Activated T-helper 9 cell treated with anti-CD3 and anti-CD28 coated beads, Interleukin-2, amount 50 U/mL, for 16 hours (primary cell): ENCODE measurements around the gene VAMP7.
"Not testable (repeated sequence)": the region's sequence is repeated elsewhere in the genome, so short reads cannot be mapped to it uniquely, and the experiment has no call there.

ENCODE experiments used
- DNase-seq: peaks from one replicate; pipeline ENCODE4 v3.0.0-alpha.2; 2020; ENCODE audit warnings: low read depth

VAMP7 gene, protein sequence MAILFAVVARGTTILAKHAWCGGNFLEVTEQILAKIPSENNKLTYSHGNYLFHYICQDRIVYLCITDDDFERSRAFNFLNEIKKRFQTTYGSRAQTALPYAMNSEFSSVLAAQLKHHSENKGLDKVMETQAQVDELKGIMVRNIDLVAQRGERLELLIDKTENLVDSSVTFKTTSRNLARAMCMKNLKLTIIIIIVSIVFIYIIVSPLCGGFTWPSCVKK

DNA sequence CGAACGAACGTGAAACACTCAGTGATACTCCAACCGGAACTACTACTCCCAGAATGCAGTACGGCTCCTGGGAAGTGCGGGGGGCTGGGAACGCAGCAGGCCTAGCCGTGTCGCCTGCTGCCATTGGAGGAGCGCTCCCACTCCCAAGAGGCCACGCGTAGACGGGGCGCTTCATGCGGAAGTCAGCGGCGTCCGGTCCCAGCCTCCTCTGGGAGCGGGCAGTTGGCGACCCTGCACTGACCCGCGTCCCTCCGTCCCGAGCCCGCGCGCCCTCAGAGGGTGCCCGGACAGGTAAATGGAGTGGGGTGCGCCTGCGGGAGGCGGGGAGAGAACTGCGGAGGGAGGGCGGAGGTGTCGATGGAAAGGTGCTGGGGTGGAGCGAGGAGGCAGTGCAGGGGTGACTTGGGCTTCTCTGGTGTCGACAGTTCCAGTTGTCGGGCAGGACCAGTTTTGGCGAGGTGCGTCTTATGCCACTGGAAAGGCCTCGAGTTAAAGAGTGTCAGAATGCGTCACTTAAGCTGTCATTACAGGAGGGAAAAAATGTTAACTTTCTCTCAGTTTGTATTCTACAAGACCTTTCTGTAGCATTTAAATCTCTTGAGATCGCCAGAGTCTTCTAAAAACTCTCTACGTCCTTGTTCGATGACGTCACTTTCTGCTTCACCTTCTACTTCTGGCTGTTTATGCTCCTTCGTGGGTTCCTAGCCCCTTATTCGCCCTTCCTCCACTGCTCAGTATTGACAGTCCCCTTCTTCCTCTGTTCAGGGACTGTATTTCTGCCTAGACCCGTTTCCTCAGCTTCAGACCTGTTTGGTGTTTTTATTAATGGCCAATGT is at the start of gene VAMP7:
VAMP7 (plus strand) TSS at position 188 of the 836 bp plus-strand sequence. CDS start 8,122 bp downstream, outside the sequence.
- peak; percentile 68 for DNase-seq

DNA sequence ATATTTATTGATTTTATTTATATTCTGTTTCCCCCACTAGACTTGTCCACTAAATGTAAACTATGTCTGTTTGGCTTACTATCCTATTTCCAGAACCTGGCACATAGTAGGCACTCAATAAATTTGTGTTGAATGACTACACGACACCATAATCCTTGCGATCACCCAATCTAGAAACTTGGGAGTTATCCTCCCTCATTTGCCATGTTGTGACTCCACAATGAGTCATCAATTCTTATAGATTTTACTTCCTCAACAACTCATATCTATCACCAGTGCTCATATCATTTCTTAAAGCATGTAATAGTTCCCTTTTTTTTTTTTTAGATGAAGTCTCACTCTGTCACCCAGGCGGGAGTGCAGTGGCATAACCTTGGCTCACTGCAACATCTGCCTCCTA is 39.9 kb upstream of the VAMP7 start:
- DNase-seq = no peak

DNA sequence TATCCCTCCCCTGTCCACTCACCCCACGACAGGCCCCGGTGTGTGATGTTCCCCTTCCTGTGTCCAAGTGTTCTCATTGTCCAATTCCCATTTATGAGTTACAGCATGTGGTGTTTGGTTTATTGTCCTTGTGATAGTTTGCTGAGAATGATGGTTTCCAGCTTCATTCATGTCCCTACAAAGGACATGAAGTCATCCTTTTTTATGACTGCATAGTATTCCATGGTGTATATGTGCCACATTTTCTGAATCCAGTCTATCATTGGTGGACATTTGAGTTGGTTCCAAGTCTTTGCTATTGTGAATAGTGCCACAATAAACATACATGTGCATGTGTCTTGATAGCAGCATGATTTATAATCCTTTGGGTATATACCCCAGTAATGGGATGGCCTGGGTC is 29.4 kb upstream of the VAMP7 start:
- DNase-seq = not testable (repeated sequence)

DNA sequence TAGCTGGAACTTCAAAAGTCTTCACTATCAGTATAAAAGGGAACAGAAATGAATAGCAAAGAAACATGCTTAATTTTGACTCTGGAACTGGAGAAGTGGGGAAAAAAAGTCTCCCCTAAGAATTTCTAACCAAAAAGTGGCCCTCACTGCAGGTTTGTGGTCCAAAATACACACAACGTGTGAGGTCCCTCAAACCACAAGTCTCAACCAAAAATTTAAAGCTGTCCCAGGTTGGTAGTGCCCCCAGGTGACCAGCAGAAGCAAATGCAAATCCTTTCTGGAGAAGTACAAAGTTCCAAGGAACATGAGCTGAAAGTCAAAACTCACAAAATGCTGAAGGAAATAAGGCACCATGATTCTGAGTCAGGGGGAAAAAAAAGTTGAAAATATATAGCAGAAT is 23.6 kb upstream of the VAMP7 start:
- DNase-seq = no peak

DNA sequence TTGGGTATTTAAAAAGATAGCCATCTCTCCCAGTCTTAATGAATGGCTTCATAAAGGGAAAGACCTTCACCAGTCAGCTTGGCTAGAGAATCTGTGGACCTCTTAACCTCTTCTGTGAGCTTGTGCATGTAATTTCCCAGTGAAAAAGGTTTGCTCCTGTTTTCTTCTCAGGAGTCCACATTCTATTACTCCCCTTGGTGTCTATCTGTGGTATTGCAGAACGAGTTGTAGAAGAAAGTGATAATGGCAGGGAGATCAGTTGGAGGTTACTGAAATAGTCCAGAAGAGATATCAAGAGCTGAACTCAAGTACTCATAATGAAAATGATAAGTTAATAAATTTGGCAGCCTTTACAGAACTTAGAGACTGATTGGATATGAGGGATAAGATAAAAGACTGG is 16.5 kb upstream of the VAMP7 start:
- no peak for DNase-seq

DNA sequence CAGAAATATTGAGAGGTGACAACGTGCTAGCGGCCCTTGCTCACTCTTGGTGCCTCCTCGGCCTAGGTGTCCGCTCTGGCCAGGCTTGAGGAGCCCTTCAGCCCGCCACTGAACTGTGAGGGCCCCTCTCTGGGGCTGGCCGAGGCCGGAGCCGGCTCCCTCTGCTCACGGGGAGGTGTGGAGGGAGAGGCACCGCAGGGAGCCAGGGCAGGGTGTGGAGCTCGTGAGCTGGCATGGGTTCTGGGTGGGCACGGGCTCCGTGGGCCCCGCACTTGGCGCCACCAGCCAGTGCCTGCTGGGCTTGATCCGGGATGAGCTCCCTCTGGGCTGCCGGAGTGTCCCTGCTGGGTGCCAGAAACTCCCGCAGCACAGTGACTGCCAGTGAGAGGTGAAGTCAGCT is 16.0 kb upstream of the VAMP7 start:
- DNase-seq = no peak

DNA sequence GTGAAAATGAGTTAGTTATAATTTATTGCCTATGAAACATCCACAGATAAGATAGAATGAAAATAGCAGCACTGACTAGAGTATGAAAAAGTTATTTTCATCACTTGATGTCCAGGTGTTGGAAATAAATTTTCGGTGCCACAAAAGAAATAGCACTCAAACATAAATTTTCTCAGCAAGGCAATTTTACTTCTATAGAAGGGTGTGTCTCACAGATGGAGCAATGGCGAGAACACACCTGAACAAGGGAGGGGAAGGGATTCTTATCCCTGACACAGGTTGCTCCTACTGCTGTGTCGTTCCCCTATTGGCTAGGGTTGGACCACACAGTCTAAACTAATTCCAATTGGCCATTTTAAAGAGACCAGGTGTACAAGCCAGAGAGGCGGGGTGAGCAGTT is 13.3 kb upstream of the VAMP7 start:
- DNase-seq = no peak

DNA sequence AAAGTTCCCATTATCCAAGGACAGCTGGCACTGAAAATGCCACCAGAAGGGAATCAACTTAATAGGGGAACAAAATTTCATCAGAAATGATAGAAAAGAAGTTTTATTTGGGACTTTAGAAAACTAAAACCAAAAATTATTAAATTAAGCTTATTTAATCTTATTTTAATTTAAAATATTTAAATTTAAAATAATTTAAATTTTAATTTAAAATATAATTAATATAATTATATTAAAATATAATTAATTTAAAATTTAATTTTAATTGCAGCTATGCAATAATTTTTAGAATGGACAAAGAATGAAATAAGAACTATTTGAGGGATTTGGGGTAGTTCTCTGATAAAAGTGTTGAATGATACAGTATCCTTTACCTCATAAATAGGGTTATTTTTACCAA is 10.2 kb upstream of the VAMP7 start:
- DNase-seq = no peak

DNA sequence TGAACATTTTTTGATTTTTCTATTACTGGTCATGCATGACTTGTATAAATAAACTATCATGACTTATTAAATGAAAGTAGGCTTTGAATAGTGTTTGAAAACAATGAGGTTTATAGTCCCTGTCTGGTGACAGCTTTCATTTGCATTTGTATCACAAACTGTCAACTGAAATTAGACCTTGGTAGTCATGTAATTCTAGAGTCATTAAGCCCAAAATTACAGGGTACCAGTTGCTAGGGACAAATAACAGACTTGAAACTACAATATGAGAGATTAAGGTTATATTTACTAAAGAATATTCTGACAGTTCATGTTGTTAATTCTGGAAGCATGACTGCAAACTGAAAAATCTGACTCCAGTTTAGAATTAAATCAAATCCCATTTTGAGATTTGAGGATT is 9.2 kb upstream of the VAMP7 start:
- no peak for DNase-seq

DNA sequence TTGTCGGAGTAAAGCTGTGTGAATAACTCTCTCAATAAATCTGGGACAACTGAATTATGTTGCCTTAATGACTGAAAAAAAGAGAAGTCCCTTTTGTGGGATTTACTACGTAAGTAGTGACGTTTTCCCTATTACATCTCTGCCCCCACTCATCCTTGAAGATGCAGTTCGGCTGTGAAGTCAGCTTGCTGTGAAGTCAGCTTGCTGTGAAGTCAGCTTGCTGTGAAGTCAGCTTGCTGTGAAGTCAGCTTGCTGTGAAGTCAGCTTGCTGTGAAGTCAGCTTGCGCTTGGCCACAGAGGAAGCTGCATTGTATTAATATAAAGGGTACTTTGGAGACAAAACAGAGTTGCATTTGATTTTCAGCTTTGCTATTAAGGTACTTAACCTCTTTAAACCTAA is 8.0 kb upstream of the VAMP7 start:
- DNase-seq = no peak

DNA sequence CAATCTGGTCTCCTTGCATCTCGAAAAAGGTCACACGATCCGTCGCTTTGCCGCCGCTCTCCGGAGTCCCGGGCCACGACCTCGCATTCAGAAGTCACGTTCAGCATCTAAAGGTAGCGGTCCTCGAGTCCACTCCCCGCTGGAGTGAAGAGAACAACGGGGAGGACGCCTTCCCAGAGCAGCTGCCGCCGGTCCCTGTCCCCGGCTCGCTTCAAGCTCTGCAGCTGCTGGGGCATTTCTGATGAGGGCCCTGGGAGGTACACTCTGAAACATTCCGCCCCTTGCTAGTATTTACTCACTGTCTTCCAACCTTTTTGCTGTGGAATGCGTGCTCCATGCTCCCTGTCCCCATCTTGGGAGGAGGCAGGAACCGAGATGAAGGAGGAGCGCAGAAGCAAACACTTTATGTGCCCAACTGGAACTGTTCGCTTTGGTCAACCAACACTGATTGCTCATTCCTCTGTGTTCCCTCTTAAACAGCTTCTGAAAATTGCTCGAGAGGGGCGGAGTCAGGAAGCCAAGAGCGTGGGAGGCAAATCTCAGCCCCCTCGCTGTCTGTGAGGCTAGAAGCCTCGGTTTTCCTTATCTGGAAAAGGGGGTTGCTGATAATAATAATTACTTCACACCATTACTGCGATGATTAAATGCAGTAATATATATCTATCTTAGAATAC is 6.4 kb upstream of the VAMP7 start:
- no peak for DNase-seq

DNA sequence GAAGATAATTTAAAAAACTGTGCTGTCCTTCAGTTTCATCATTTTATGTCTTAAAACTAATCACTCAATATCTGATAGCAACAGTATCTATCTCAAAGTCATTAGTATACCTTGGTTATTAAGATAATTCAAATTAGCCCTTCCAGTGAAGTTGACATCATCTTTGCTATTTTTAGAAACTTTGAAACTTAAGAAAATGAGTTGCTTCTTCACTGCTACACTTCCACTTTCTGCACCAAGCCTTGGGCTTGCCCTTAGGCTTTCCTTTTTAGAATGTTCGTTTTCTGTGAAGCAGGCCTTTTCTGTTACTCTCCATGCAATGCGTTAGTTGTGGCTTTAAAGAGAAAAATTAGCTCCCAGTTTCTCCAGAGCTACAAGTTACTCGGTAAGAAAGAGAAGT is 4.4 kb upstream of the VAMP7 start:
- DNase-seq = no peak

DNA sequence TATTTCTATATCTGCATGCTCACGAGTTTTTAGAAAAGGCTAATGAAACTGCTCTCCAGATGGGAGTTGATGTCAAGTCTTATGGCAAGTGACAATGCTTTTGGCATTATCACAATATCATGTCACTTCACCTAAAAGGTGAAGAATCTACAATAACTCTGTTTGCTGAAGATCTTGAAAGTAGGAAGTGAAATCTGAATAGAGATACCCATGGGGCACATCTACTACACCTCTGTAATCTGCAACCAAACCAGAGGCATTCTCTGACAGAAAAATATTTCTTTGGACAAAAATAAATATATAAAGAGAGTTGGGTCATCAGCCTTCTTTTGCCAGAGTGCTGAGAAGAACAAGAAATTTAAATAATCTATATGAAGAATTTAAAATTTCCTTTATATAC is 3.9 kb upstream of the VAMP7 start:
- no peak for DNase-seq

DNA sequence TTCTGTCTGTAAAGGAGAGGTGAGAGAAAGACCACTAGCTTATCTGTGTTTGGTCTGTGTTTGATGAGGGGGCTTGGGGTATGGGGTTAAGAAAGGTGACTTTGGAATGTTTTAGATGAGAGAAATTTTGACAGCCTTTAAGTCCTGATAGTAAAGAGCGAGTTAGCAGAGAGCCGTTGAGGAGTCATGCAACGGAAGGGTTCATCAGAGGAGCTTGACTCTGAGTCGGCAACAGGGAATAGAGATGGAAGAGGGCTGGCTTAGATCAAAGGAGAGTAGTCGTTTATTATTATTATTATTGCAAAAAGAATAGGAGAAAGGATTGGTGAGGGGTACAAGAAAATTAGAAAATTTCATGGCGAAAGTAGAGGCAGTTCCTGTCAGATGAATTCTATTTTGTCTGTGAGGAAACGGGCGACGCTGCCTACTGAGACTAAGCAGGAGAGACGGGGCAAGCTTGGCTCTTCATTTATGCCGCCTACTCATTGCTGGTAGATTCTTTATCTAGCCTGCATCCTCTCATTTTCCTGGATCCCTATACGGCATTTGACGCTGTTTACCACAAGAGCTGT is 473 bp upstream of the VAMP7 start:
- DNase-seq = no peak

DNA sequence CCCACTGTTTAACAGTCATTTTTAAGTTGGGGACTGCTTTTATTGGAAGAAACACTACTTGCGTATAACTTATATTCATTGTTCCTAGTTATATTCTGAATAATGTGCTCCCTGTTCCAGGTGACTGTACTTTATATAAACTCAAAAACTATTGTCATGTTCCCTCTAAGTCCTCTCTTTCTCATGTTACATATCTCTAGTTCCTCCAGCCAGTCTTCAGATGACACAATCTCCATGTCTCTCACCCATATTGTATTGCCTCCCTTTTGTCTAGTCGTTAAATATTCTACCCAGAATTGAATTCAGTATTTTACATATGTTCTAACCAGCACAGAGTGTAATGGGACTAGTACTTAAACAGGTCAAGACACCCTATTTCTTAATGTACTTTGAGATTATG is 5.3 kb downstream of the VAMP7 start:
- no peak for DNase-seq

DNA sequence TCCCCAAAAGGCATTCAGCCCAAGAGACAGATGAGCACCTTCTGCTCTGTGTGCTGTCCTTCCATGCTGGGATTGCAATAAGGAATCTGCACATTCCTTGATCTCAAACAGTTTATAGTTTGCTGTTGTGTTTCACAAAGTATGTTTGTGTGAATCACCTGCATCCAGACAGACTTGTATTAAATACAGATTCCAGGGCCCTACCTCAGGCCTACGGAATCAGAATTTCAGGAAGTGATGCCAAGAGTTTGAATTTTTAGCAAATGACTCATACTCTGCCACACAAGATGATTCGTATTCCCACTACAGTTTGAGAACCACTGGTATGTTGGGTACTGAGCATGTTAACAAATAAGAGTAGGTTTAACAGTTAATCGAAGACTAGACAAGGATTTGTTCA is 7.0 kb downstream of the VAMP7 start:
- DNase-seq = no peak

DNA sequence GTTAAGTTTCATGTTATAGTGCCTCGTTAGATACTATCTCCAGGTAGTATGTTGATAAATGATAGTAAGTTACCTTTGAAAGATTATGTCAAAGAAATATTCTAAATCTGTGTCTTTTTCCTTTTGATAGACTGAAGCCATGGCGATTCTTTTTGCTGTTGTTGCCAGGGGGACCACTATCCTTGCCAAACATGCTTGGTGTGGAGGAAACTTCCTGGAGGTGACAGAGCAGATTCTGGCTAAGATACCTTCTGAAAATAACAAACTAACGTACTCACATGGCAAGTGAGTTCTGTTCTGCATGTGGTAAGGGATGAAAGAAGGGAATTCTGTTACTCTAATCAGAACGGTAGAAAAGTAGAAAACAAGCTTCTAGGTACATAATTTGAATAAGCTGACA is 8.2 kb downstream of the VAMP7 start:
- no peak for DNase-seq

DNA sequence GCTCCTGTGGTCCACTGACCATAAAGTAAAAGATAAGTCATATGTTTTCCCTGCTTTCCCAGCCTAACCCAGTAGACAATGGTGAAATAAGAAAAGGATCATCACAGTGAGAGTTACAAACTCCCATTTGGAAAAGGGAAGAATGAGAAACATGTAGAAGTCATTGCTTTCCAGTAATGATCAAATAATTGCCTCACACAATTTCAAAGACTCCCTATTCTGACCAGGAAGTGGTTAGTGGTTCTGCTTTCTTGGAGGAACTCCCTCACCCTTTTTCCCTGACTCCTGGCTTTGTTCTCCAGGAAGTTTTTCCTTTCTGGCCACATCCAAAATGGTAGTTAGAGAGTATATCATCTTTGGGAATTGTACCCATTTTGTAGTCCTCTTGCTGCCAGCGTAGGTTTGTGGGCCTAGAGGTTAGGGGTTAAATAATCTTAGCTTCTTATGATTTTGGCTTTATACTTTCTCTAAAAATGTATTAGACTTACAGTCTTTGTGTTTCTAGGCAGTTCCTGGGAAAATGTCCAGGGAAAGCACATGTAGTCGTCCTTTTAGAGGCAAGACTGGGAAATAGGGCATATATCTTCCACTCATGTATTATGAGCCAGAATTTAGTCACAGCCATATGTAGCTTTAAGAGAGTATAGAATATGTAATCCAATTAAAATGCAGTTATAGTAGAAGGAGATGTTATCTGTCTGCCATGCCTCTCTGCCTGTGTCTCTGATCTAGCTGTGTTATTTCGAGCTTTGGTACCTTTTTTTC is 10.5 kb downstream of the VAMP7 start:
- DNase-seq = no peak

DNA sequence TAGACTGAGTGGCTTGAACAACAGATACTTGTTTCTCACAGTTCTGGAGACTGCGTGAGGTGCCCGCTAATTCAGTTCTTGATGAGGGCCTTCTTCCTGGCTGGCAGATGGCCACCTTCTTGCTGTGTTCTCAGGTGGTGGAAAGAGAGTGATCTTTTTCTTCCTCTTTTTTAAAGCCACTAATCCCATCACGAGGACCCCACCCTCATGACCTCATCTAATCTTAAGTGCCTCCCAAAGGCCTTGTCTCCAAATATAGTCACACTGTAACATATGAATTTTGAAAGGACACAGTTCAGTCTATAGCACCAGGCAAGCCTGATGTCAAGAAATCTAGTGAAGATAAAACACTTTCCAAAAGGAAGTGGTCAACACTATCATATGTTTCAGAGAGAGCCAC is 12.4 kb downstream of the VAMP7 start:
- DNase-seq = no peak

DNA sequence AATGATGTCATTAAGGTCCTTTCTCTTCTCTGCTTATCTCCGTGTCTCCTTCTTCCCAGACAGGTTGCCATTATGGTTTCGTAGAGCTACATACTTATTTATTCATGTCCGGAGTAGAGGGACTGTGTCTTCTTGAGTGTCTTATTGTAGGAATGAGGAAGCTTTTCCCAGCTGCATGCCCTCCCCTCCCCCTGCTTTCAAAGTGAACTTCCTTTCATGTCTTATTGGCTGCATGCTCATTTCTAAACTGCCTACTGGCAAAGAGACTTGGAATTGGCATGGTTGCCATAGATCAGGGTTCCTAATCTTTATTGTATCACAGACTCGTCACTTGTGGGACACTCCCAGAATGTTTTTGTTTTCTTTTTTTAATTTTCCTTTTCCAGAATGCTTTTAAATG is 15.4 kb downstream of the VAMP7 start:
- no peak for DNase-seq

DNA sequence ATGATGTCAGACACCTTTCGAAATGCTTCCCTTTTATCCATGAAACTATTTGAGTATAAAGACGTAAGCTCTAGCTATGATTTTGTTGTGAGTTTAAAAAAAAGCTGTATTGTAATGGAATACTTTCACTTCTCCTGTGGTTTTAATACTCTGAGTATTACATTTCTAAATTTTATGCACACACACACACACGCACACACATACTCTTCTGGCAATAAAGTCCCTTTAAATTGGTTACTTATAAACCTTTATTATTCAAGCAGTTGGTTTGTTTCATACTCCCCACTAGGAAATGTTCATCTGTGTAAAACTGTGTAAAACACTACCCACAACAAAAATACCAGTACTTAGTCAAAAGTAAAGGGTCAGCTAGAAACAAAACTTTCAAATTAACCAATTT is 18.2 kb downstream of the VAMP7 start:
- DNase-seq = no peak

DNA sequence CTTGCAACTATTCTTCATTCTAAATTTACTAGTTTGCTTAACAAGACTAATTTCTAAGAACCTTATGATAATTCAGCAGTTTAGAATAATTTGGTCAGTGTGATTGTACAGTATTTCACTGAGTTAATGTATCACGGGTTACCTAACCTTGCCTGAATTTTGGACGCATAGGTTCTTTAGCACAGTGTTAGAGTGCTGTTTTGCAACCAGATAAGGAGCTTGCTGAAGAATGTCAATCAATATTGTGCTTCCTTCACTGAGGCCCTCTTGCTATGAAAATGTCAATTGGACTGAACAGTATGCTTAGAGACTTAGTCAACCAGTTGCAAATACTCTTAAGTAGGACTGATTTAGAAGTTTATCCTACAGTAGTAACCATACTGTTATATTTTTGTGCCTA is 19.6 kb downstream of the VAMP7 start:
- no peak for DNase-seq
